Stimulated activated effector memory CD8-positive, alpha-beta T cell treated with anti-CD3 and anti-CD28 coated beads, Interleukin-12 subunit alpha, Interleukin-12 subunit beta, amount 100 ng/mL, for 72 hours (primary cell): ENCODE measurements around the gene GPX1.
"Not testable (repeated sequence)": the region's sequence is repeated elsewhere in the genome, so short reads cannot be mapped to it uniquely, and the experiment has no call there.

ENCODE experiments used
- ATAC-seq: fragments of 150-1000 bp; cut with Tn5 transposase; 2 replicates; pipeline ENCODE4 v1.10.0; 2021
- DNase-seq, 2 donors: peaks; one replicate each; pipeline ENCODE4 v3.0.0; 2021 to 2022; ENCODE audit warnings: low spot score in 2 of 2
- H3K27ac Mint-ChIP-seq: one replicate; pipeline ENCODE4 v1.8.0; 2022; ENCODE audit warnings: mild to moderate bottlenecking, mixed read lengths
- H3K36me3 Mint-ChIP-seq: one replicate; pipeline ENCODE4 v1.8.0; 2022; ENCODE audit warnings: mild to moderate bottlenecking, mixed read lengths
- H3K4me1 Mint-ChIP-seq: one replicate; pipeline ENCODE4 v1.8.0; 2022; ENCODE audit warnings: mixed read lengths
- H3K4me3 Mint-ChIP-seq: one replicate; pipeline ENCODE4 v1.8.0; 2022; ENCODE audit warnings: mild to moderate bottlenecking, mixed read lengths
- H3K9me3 Mint-ChIP-seq: one replicate; pipeline ENCODE4 v1.8.0; 2022; ENCODE audit warnings: mixed read lengths

GPX1 gene

GRCh38 chr3:49378249-49378895 lies 20.2 kb upstream of the GPX1 start:
- Mint-ChIP-seq H3K4me1 (peaks cover 36% of the 10 kb centered on the region), H3K4me3 (peak overlapping the region; percentile 32), H3K27ac (peak overlapping the region; percentile 86), H3K9me3 (peaks cover 3% of the 10 kb centered on the region), H3K36me3 (peaks cover 64% of the 10 kb centered on the region)
- ATAC-seq (no peak), DNase-seq (no peak)

GRCh38 chr3:49377483-49377882 lies 19.3 kb upstream of the GPX1 start:
- peak overlapping the region; percentile 17 for H3K4me3 Mint-ChIP-seq
- H3K36me3 Mint-ChIP-seq = peaks cover 66% of the 10 kb centered on the region
- peak; percentile 24 to 68 for DNase-seq
- H3K9me3 Mint-ChIP-seq = peaks cover 3% of the 10 kb centered on the region
- peak overlapping the region; percentile 86 for H3K27ac Mint-ChIP-seq
- ATAC-seq = peak; percentile 98
- H3K4me1 Mint-ChIP-seq = peaks cover 33% of the 10 kb centered on the region

DNA sequence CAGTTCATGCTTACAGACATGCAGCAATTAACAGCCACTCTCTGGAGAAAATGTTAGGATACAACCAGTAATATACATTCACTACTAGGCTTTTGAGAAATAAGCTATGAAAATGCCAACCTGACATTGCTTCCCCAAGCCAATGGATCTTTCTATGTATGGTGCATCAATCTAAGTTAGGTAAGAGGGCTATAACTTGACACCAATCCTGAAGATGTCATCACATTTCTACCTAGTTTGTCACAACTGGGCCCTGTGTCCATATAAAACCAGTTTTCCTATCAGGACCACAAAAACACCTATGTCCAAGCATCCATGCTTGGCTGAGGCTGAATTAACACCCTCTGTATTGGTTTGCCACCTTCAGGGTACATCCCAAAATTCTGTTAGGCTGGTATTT lies 13.8 kb upstream of the GPX1 start:
- H3K36me3 Mint-ChIP-seq = peaks cover 97% of the 10 kb centered on the region
- DNase-seq = no peak
- peaks cover 16% of the 10 kb centered on the region for H3K4me1 Mint-ChIP-seq
- ATAC-seq = no peak
- no peaks in the 10 kb centered on the region for H3K9me3 Mint-ChIP-seq
- H3K4me3 Mint-ChIP-seq = no peak overlapping the region
- peak overlapping the region; percentile 65 for H3K27ac Mint-ChIP-seq

GRCh38 chr3:49370585-49371290 lies 12.6 kb upstream of the GPX1 start:
- Mint-ChIP-seq H3K27ac (peak overlapping the region; percentile 65), H3K9me3 (no peaks in the 10 kb centered on the region), H3K4me1 (peaks cover 13% of the 10 kb centered on the region), H3K4me3 (no peak overlapping the region), H3K36me3 (peaks cover 100% of the 10 kb centered on the region)
- ATAC-seq = no peak
- DNase-seq = no peak

DNA sequence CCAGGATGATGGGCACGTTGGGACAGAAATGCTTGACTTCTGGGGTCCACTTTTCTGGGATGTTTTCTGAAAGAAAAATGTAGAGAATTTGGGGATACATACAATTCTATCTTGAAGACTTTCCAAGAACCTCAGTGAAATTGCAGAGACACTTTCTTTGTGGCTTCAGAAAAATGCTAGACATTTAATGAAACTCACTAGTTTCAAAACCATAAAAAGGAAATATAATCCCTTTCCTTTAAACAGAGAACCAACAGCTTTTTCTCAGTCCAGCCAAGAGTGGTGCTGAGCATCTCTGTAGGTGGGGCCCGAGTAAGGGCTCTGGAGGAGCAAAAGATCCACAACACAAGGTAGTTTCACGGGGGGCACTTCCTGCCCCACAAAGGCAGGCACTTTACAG lies 4.4 kb upstream of the GPX1 start:
- no peak overlapping the region for H3K4me3 Mint-ChIP-seq
- DNase-seq = no peak
- peaks cover 96% of the 10 kb centered on the region for H3K36me3 Mint-ChIP-seq
- peak overlapping the region; percentile 89 for H3K27ac Mint-ChIP-seq
- no peaks in the 10 kb centered on the region for H3K9me3 Mint-ChIP-seq
- peaks cover 12% of the 10 kb centered on the region for H3K4me1 Mint-ChIP-seq
- no peak for ATAC-seq

GRCh38 chr3:49359623-49360022 lies 1.5 kb upstream of the GPX1 start:
- H3K36me3 Mint-ChIP-seq = peaks cover 96% of the 10 kb centered on the region
- H3K4me1 Mint-ChIP-seq = peaks cover 25% of the 10 kb centered on the region
- peak overlapping the region; percentile 93 for H3K4me3 Mint-ChIP-seq
- ATAC-seq (no peak), DNase-seq (no peak)
- no peaks in the 10 kb centered on the region for H3K9me3 Mint-ChIP-seq
- H3K27ac Mint-ChIP-seq = peak overlapping the region; percentile 95

DNA sequence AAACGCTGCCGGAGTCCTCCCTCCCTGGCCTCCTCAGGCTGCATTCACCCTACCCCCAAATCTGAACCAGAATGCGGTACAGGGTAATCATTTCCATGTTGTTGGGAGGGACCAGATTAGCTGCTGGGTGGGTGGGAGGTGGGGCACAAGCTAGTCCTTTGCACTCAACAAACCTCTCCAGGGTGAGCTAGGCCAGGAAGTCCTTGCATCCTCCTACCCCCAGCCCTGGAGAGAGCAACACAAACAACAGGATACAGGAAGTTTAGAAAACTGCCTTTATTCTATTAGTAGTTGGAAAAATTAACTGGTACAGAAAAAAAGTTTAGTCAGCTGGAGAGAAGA lies 702 bp upstream of the GPX1 start:
- Mint-ChIP-seq H3K4me1 (peaks cover 25% of the 10 kb centered on the region), H3K27ac (peak overlapping the region; percentile 95), H3K36me3 (peaks cover 96% of the 10 kb centered on the region), H3K4me3 (peak overlapping the region; percentile 93), H3K9me3 (no peaks in the 10 kb centered on the region)
- peak; percentile 45 for ATAC-seq
- DNase-seq = no peak

DNA sequence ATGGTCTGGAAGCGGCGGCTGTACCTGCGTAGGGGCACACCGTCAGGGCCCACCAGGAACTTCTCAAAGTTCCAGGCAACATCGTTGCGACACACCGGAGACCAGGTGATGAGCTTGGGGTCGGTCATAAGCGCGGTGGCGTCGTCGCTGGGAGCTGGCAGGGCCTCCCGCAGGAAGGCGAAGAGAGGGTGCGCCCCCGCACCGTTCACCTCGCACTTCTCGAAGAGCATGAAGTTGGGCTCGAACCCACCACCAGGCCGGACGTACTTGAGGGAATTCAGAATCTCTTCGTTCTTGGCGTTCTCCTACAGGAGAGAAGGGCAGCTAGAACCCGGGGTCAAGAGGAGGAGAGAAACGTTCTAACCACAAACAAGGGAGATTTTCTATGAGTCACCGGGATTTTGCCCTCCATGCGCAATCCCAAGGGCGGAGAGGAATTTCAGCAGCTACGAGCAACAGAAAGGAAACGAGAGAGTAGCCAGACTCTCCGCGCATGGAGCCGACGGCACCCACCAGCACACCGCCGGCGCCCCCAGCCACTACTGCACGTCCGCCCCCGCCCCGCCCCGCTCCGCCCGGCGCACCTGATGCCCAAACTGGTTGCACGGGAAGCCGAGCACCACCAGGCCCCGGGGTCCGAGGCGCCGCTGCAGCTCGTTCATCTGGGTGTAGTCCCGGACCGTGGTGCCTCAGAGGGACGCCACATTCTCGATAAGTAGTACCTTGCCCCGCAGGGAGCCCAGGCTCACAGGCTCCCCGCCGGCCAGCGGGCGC lies 523 bp downstream of the GPX1 start:
- ATAC-seq (peak; percentile 64), DNase-seq (peak in 1 of 2 donors; percentile 73)
- Mint-ChIP-seq H3K36me3 (peaks cover 83% of the 10 kb centered on the region), H3K27ac (peak overlapping the region; percentile 95), H3K4me3 (peak overlapping the region; percentile 93), H3K4me1 (peaks cover 30% of the 10 kb centered on the region)
- H3K9me3 Mint-ChIP-seq = not testable (repeated sequence)

GRCh38 chr3:49357095-49357442 lies 1.1 kb downstream of the GPX1 start:
- not testable (repeated sequence) for H3K9me3 Mint-ChIP-seq, DNase-seq
- peak overlapping the region; percentile 93 for H3K4me3 Mint-ChIP-seq
- peaks cover 31% of the 10 kb centered on the region for H3K4me1 Mint-ChIP-seq
- H3K27ac Mint-ChIP-seq = peak overlapping the region; percentile 95
- ATAC-seq = peak; percentile 2
- H3K36me3 Mint-ChIP-seq = peaks cover 78% of the 10 kb centered on the region

GRCh38 chr3:49352890-49353421 lies 5.2 kb downstream of the GPX1 start:
- peaks cover 27% of the 10 kb centered on the region for H3K4me1 Mint-ChIP-seq
- peak overlapping the region; percentile 9 for H3K27ac Mint-ChIP-seq
- DNase-seq = no peak
- ATAC-seq = no peak
- peaks cover 39% of the 10 kb centered on the region for H3K36me3 Mint-ChIP-seq
- H3K9me3 Mint-ChIP-seq = no peaks in the 10 kb centered on the region
- no peak overlapping the region for H3K4me3 Mint-ChIP-seq

- H3K36me3 Mint-ChIP-seq = peaks cover 34% of the 10 kb centered on the region
- H3K27ac Mint-ChIP-seq = peak overlapping the region; percentile 9
- H3K4me3 Mint-ChIP-seq = no peak overlapping the region
- peaks cover 22% of the 10 kb centered on the region for H3K4me1 Mint-ChIP-seq
- ATAC-seq (no peak), DNase-seq (no peak)
- no peaks in the 10 kb centered on the region for H3K9me3 Mint-ChIP-seq
Measured at GRCh38 chr3:49352281-49352680, 5.9 kb downstream of the GPX1 start.

DNA sequence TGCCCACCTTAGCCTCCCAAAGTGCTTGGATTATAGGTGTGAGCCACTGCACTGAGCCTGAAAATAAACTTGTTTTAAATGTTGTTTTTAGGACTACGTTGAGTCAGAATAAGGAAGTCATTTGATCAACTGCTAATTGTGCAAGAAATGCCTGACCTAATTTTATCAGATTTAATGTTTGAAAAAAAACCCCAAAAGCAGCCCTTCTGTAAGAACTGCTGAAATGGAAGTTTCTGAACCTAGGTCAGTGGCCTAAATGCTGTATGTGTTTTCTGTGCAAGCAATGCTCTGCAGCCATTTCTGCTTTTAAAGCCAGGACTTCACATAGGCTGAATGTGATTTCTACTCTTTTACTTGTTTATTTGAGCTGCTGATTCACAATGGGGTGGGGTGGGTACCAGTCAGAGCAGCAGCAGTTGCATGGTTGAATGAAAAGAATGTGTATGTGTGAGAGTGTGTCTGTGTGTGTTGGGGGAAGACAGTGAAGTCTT lies 6.6 kb downstream of the GPX1 start:
- peaks cover 26% of the 10 kb centered on the region for H3K36me3 Mint-ChIP-seq
- no peak for ATAC-seq
- H3K4me3 Mint-ChIP-seq = no peak overlapping the region
- H3K9me3 Mint-ChIP-seq = no peaks in the 10 kb centered on the region
- H3K27ac Mint-ChIP-seq = peak overlapping the region; percentile 9
- H3K4me1 Mint-ChIP-seq = peaks cover 18% of the 10 kb centered on the region
- no peak for DNase-seq

GRCh38 chr3:49349348-49350114 lies 8.6 kb downstream of the GPX1 start:
- Mint-ChIP-seq H3K9me3 (no peaks in the 10 kb centered on the region), H3K27ac (no peak overlapping the region), H3K4me1 (peaks cover 18% of the 10 kb centered on the region), H3K4me3 (no peak overlapping the region), H3K36me3 (peaks cover 6% of the 10 kb centered on the region)
- ATAC-seq (no peak), DNase-seq (no peak)

- not testable (repeated sequence) for H3K36me3 Mint-ChIP-seq, H3K27ac Mint-ChIP-seq, H3K9me3 Mint-ChIP-seq, H3K4me3 Mint-ChIP-seq, ATAC-seq, DNase-seq
- peaks cover 18% of the 10 kb centered on the region for H3K4me1 Mint-ChIP-seq
Measured at GRCh38 chr3:49348361-49348760, 9.8 kb downstream of the GPX1 start.

GRCh38 chr3:49346797-49347251 lies 11.3 kb downstream of the GPX1 start:
- Mint-ChIP-seq H3K36me3 (no peaks in the 10 kb centered on the region), H3K4me3 (no peak overlapping the region), H3K9me3 (no peaks in the 10 kb centered on the region), H3K27ac (peak overlapping the region; percentile 46), H3K4me1 (peaks cover 13% of the 10 kb centered on the region)
- no peak for ATAC-seq
- no peak for DNase-seq
